GM18907 (cell line): Measurements from ENCODE around the gene CEP76.

Experiments used
- ATAC-seq: cut with Tn5 transposase; IDR thresholded peaks from one replicate; pipeline ENCODE4 v1.9.1; 2021; ENCODE audit warnings: mild to moderate bottlenecking, moderate library complexity; ENCODE audit not compliant: unreplicated experiment

CEP76 gene

GRCh38 chr18:12703664-12704063, 1.1 kb upstream of the CEP76 start:
- ATAC-seq: no peak

- ATAC-seq: no peak
Measured at GRCh38 chr18:12703096-12703567, 609 bp upstream of the CEP76 start.

GRCh38 chr18:12701161-12701560, 1.4 kb downstream of the CEP76 start:
- ATAC-seq: no peak

GRCh38 chr18:12699747-12700146, 2.8 kb downstream of the CEP76 start:
- no peak for ATAC-seq

- no peak for ATAC-seq
Measured at GRCh38 chr18:12694032-12694431, 8.5 kb downstream of the CEP76 start.

DNA sequence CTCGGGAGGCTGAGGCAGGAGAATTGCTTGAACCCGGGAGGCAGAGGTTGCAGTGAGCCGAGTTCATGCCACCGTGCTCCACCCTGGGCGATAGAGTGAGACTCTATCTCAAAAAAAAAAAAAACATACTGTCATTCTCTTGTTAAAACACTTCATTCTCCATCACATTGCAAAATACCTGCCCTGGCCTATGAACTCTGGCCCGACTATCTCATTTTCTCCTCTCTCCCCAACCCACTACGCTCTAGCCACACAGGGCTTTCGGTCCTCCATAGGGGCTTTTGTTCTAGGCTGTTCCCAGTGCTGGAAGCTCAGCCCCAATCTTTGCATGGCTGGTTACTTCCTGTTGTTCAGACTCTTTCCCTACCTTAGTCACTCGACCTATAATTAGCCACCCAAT, 10.3 kb downstream of the CEP76 start:
- no peak for ATAC-seq

DNA sequence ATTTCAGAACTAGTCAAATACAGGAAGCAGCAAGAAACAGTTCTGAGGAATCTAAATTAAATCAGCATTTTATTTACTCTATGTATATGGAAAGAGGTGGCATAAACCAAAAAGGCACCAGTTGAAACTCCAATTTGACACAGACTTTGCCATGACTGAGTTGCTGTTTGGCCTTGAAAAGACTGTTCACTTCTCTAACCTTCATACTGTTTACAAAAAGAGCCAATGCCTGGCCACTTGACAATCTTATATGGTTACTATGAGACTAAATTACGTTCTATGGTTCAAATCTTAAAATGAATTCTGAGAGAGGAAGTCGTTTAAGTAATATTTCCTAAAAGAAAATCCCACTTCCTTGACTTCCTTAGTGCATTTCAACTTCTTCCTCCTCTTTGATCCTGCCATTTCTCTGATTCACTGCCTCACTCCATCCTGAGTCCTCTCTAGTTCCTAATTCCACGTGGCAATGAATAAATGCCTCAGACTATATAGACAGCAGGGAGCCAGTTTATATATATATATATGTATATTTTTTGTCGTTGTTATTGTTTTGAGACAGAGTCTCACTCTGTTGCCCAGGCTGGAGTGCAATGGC, 13.2 kb downstream of the CEP76 start:
- no peak for ATAC-seq

- no peak for ATAC-seq
Measured at GRCh38 chr18:12686100-12686499, 16.4 kb downstream of the CEP76 start.

DNA sequence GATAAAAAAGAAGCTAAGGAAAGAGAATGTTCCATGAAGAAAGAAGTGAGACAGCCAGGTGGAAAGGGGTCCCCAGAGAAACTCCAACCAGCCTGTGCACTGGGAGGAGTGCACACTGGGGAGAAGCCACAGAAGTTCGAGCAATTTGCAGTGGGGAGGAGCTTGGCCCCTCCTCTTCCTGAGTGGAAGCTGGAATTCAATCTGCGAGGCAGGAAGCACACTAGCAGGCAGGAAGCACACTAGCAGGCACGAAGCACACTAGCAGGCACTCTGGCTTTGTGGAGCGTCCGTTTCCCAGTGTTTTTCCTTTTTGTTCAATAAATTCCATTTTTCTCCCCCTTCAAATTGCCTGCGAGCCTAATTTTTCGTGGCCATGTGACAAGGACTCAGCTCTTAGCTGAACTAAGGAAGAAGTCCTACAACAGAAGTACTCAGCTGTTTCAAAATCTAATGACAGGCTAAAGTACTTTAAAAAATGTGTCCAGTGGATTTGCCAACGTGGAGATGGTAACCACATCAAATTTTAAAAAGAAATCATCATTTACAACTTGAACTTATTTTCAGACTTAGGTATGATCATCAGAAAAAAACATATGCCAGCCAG, 23.2 kb downstream of the CEP76 start:
- no peak for ATAC-seq

- no peak for ATAC-seq
Measured at GRCh38 chr18:12668041-12668440, 34.5 kb downstream of the CEP76 start.

GRCh38 chr18:12659904-12660605, 42.5 kb downstream of the CEP76 start:
- no peak for ATAC-seq

DNA sequence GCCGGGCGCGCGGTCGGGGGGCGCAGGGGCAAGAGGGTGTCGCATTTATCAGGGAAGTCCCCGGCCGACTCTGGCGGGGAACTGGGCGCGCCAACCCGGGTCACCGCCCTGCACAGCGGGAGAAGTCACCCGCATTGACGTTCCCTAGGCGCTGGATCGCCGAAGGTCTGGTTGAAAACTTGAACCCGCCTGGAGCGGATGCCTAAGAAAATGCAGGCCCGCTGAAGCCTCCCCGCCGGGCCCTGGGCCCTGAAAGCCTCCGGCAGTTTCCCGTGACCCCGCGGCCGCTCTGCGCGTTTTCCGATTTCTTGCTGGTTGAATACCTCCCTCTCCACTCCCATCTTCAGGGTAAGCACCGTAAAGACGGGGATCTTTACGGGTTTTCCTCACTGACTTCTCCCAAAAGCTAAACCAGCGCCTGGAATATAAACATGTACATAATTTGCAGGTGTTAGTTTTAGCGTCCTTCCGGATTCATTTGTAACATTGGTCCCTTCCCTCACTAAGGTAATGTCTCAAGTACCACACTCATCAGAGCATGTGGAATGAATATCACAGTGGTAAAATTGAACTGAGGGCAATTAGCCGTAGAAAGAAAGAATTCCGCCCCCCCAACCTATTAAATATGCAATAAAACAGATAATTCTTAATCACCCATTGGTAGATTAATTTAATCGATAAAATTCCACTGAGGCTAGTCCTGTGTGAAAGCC, 43.9 kb downstream of the CEP76 start:
- ATAC-seq: peak; percentile 33

DNA sequence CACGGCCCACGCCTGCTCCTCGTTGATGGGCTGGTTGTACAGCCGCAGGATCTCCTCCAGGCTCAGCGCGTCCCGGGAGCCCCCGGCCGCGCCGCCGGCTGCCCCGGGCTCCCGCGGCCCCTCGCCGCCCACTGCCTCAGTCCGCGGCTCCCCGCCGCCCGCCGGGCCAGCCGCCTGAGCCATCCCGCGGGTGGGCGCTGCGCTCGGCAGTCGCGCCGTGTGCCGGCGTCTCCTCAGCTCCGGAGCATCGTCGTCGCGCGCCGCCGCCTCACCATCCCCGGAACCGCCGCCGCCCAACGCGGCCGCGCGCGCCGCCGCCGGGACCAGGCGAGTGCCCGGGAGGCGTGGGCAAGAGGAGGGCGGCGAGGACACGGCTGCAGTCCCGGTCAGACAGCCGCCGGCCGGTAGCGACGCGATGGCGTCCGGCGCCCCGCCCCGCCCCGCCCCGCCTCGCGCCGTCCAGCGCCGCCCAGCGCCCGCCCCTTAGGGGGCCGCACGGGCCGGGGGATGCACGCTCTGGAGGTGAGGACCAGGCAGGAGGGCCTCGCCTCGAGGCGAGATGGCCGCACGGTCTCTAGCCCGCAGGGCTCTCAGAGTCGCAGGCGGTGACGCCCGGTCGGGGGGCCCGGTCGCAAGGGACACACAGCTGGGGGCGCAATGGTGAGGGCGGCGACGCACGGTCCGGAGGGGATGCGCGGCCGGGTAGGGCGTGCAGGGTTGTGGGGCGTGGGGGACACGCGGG, 44.7 kb downstream of the CEP76 start, which contains the start of gene SPIRE1:
SPIRE1 (minus strand) TSS at position 424 of the 742 bp plus-strand sequence; CDS start at position 183, 241 bp downstream.
- ATAC-seq: peak; percentile 77

GRCh38 chr18:12656938-12657683, 45.4 kb downstream of the CEP76 start:
- ATAC-seq: peak; percentile 9

DNA sequence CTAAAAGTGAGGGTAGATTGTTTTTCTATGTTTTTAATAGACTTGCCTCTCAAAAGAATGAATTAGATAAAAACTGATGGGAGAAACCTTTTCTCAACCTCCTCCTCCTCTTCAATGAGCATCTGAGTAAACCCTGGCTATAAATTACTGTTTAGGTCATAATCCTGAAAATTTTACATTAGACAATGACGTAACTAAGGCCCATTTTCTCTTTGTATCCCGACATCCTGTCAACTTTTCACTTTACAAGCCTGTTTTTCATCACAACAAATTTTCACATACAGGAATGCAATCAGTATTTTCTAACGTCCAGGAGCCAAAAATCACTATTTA, 46.0 kb downstream of the CEP76 start:
- no peak for ATAC-seq

DNA sequence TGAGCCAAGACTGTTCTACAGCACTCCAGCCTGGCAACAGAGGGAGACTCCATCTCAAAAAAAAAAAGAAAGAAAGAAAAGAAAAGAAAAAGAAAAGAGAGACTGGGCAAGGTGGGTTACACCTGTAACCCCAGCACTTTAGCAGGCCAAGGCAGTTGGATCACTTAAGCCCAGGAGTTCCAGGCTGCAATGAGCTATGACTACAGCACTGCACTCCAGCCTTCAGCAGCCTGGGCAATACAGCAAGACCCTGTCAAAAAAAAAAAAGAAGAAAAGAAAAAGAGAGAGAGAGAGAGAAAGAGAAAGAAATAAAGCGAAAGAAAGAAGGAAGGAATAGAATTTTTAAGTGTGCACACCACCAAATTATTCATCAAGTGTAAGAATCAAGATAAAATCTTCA, 47.6 kb downstream of the CEP76 start:
- ATAC-seq: no peak

GRCh38 chr18:12652861-12653401, 49.6 kb downstream of the CEP76 start:
- no peak for ATAC-seq

DNA sequence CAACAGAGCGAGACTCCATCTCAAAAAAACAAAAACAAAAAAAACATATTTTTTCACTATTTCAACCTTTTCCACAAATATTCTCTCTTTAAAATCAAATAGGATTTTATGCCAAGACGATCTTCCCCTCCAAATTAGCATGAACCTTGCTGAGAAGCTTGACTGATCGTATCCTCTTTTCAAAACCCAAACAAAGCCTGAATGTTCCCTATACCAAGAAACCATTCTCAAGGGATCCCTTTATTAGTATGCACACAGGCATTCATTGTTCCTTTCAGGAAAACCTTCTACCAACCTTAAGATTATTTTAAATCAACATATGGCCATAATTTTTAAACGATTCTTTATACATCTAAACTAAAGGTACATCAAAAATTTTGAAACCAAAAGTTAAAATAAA, 50.9 kb downstream of the CEP76 start:
- ATAC-seq: no peak

DNA sequence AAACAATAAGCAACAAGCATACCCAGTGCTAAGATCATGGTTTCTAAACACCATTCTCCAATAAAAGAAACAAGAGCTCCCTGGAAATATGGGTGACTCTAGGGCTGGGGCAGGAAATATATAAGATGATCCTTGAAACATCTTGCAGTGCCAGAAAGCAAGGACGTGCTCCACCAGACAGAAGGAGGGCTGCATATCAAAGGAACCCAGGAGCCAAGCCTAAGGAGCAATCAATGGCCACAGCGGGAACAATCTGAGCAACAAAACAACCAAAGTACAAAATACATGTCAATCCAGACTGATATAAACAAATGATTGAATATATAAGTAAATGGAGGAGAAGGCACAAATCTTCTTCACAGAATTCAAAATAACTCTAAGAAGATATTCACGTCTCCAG, 54.8 kb downstream of the CEP76 start:
- no peak for ATAC-seq

GRCh38 chr18:12645751-12646203, 56.7 kb downstream of the CEP76 start:
- no peak for ATAC-seq
